CD4-positive, alpha-beta T cell treated with Interleukin-6 at 100 ng/mL for 8 hours (primary cell): ENCODE data around the gene ZNF618.

Experiments
- DNase-seq: peaks from one replicate; pipeline ENCODE4 v3.0.0-alpha.2; 2020; ENCODE audit warnings: mixed read lengths, low spot score

ZNF618 gene

GRCh38 chr9:113934167-113934828 lies 58.2 kb downstream of the ZNF618 start:
- DNase-seq: no peak

GRCh38 chr9:113934829-113935676 lies 58.9 kb downstream of the ZNF618 start:
- DNase-seq: no peak

- DNase-seq: no peak
Measured at GRCh38 chr9:113935677-113936380, 59.7 kb downstream of the ZNF618 start.

GRCh38 chr9:113940077-113940476 lies 64.0 kb downstream of the ZNF618 start:
- DNase-seq: no peak

DNA sequence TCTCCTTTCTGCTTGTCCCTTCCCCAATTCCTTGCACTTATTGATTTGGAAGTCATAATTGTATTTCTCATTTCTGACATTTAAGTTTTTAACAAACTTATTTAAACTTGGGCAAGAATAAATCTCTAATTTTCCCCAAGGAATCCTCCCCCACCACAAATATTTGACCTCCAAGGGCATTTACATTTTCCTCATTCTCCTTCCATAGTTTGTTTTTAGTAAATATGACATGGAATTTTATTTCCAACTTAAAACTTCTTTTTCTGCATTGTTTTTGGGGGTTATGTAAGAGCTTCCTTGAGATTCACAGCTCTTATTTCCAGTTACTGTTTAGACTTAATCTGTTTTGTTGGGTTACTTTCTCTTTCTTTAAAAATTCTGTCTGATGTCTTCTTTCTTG lies 64.9 kb downstream of the ZNF618 start:
- no peak for DNase-seq

DNA sequence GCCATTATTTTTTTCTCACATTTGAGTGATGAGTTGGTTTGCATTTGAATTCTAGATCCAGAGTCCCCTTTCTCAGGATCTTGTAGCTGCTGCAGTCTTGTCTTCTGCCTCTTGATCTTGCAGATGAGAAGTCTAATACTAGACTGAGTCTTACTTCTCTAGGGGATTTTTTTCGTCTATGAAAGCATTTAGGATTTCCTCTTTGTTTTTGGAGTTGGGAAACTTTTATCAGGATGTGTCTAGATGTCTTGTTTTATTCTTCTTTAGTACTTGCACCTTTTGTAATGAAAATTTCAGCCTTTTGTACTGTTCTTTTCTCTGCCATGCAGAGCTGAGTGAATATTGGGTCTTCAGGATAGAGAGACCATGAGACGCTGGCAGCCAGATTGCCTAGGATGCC lies 65.4 kb downstream of the ZNF618 start:
- DNase-seq: no peak

- DNase-seq: no peak
Measured at GRCh38 chr9:113943112-113944009, 67.3 kb downstream of the ZNF618 start.

GRCh38 chr9:113945784-113946183 lies 69.7 kb downstream of the ZNF618 start:
- DNase-seq: no peak

GRCh38 chr9:113946496-113947115 lies 70.5 kb downstream of the ZNF618 start:
- DNase-seq: no peak

DNA sequence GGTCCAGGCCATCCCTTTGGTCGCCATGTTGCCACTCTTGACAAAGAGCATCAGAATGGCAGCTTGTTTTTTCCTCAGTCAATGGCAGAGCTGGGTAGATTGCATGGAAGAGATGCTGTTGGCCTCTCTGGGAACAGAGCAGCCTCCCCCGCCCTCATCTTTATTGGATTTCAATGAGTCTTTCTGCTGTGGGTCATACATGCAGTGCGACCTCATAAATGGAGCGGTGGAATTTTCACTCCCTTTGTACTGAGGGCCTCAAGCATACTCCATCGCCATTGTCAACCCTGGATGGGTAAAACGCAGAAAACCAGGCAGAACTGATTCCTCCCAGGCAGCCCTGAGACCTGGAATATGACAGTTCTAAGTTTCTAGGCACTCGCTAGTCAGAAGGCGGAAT lies 71.8 kb downstream of the ZNF618 start:
- no peak for DNase-seq

DNA sequence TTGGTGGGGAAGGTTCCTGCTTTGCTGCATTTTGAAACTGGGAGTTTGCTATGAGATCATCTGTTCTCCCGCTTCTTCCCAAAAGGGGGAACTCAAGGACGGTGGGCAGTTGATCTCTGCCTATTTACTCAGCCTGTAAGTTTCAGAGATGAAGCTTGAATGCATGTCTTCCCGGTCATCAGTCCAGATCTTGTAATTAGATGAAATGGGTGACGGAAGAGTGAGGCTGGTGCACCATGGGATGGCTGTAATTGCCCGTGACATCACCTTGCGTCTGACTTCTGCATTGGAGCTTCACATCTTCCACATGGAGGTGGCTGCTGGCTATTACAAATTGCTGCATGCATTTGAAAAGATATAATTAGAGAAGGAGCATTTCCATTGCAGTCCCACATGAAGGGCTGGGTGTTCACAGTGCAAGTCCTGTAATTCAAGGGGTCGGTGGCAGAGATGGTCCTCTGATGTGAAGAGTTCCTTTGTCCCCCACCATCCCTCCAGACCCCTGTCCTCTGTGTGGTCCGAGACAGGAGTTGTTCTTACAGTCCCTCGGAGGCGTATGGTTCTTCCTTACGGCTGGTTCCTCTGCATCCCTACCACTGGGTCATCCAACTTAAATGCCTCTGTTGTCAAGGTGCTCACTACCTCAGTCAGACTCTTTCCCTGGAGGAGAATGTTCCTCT lies 72.9 kb downstream of the ZNF618 start:
- no peak for DNase-seq

DNA sequence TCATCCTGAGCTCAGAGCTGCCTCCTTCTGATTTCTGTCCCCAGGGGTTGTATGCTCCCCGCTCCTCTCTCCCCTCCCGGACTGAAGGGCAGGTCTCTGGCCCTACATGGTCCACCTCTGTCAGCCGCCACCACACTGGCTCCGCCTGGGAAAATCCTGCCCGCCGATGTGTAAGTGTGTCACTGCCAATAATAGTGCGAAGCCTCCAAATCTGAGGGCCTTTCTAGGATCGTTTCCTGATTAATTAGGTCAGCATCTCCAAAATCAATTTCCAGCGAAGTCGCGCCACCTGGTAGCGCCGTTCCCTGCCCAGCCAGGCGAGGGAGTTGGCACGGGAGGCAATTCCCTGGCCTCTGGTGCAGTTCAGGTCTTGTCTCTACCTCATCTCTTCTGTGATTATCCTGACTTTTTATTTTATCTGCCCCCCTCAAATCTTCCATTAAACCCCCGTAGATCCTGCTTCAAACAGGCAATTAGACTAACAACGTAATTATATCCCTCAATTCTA lies 73.5 kb downstream of the ZNF618 start:
- no peak for DNase-seq

- no peak for DNase-seq
Measured at GRCh38 chr9:113950195-113951031, 74.3 kb downstream of the ZNF618 start.

DNA sequence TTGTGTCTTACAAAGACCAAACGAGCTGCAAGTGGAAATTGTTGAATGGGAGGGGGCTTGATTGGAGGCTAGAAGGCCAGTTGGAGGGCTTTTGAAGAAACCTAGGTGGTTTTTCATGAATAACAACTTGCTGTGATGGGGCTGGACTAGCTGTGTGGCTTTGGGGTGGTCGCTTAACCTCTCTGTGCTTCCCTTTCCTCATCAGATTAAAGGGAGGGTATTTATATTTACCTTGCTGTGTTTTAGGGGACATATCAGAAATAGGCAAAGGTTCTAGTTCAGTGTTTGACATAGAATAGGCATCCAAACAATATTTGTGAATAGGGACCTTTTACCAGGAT lies 74.9 kb downstream of the ZNF618 start:
- DNase-seq: no peak

DNA sequence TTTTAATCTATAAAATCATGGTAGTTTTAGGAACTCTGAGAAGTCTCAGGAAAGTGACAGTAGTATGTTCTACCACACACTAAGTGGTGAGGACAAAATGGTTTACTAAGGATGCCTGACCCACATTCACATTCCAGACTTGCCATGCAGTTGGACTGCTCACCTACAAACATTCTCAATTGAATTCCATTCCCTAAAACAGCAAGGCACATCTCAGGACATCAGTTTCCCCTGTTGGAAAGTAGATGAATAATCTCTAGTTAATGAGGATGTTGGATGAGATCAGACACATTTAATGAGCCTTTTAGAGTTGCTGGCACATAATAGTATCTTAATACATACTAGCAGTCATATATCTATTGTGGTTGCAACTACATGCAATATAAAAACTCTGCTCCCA lies 76.6 kb downstream of the ZNF618 start:
- no peak for DNase-seq

DNA sequence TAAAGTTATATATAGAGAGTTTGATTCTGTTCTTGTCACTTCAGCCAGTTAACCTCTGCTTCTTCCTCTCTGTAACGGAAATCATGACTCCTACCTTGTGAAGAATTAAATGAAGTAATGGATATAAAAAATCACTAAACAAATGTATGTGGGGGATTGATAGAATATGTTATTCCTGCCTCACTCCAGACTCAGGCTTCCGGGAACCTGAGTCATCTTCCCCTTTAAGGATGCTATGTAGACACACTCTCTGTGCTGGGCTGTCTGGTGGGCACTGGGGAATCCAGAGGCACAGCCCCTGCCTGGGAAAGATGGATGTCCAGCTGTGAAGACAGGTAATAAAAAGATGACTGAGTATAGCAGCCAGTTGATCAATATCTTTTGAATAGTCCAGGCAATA lies 77.4 kb downstream of the ZNF618 start:
- DNase-seq: no peak

DNA sequence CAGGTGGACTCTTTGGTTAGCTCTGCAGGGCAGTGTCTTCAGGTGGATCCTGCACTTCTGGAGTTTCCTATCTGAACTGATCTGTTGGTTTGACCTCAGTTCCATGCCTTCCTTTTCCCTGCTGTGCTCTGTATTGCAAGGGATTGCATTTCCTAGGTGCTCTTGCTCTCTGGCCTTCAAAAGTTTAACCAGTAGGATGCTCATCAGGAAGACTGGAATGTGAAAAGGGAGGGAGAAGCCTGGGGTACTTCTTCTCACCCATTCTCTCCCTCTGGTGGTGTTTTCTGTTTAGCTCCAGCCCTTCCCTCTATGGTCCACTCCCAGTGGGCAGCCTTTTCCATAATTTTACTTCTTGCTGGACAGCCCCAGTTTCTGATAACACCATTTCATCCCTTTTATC lies 78.5 kb downstream of the ZNF618 start:
- no peak for DNase-seq

- DNase-seq: no peak
Measured at GRCh38 chr9:113955076-113955752, 79.1 kb downstream of the ZNF618 start.

DNA sequence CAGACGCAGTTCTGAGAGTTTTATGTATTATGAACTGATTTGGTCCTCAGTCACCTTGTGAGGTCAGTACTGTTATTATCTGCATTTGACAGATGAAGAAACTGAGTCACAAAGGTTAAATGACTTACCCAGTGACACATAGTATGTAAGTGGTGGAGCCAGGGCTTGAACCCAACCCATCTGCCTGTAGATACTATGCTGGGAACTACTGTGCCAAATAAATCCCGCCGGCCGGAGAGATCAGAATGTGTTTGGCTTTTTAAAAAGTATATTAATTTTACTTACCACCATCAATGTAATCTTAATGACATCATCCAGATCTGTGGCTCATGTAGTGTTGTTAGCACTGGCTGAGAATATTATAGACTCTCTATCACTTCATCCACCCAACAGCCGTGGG lies 80.8 kb downstream of the ZNF618 start:
- no peak for DNase-seq
